ENCODE results near the gene NFIA.
"Not testable (repeated sequence)": the region's sequence is repeated elsewhere in the genome, so short reads cannot be mapped to it uniquely, and the experiment has no call there.

NFIA gene

DNA sequence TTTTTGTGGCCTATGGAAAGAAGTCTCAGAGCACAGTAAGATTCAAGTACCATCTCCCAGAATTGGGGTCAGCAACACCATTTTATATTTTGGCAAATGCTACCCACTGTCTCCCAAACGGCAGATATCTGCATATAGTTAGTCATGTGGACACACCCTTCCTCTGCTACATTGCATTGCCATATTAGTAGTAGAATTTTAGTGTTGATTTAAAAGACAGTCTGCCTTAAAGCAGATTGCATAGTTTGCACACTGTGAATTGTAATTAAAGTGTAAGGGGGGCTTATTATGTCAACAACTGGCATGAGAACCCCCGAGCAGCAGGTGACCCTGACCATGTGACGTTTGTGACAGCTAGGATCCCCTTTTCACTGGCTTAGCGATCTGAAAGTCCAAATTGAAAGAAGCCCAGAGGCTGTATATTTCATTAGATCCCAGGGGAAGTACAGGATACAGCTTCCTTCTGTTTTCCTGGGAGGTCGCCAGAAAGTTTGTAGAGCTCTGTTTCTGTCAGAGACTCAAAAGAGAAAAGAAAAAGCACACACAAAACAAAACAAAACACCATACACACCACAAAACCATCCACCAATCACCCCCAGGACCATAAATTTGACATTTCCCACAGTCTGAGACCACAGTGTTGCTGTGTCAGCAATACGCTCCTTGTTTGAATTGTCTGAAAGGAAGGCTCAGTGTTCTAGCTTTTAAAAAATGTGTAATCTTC is 172.4 kb downstream of the NFIA start:
- no peak for DNase-seq

- no peak for DNase-seq
Observed at GRCh38 chr1:61255358-61255703, 173.0 kb downstream of the NFIA start.

GRCh38 chr1:61259379-61260148 is 177.2 kb downstream of the NFIA start:
- DNase-seq: no peak

DNA sequence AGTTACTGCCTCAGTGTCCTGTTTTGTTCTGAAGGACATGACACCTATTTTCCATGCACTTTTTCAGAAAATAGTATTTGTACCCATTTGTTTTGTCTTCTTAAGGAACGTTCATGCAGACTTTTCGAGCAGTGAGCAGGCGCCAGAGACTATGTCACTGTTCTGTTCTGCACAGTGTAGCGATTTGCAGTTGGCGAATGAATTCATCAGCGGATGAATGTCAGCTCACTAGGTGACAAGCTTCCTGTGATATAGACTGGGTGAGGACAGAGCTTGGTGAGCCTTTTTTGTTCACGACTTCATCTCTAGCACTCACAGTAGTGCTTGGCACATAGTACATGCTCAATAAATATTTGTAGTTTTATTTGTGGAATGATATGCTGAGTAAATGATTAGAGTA is 177.8 kb downstream of the NFIA start:
- no peak for DNase-seq

GRCh38 chr1:61261595-61261994 is 179.2 kb downstream of the NFIA start:
- no peak for DNase-seq

- DNase-seq: no peak
Observed at GRCh38 chr1:61263905-61264824, 181.8 kb downstream of the NFIA start.

DNA sequence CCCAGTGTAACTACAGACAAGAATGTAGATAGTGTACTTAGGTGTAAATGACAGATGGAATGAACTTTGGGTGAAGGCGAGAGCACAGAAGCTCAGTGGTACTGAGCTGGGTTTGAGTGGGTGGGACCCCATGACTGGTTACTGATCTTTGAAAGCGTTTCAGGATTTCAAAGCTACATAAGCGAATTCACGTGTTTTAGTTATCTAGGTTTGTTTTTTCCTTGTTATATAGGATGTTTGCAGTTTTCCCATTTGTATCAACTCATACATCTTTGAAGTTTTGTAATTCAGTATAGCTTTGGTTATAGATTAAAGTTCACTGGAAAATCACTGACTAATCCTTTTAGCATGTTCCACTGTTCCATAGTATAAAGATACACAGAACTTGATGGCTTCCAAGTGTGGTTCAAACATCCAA is 182.5 kb downstream of the NFIA start:
- DNase-seq: no peak

DNA sequence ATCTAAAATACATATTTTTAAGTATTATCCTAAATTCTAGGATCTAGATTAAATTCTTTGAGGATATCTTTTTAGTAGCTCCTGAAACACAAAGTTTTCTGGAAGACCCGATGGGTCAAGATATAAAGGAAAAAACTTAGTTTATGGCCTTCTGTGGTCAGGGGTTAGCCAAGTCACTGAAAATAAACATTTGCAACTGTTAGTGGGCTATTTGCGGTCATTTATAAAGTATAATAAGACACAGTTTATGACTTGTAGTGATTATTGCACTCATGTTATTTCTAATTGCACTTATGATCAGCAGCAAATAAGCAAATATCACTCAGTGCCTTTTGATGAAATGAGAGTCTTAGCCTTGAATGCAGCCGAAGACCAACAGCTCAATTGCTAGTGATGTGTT is 183.3 kb downstream of the NFIA start:
- no peak for DNase-seq

GRCh38 chr1:61266738-61267137 is 184.4 kb downstream of the NFIA start:
- peak; percentile 25 for DNase-seq

GRCh38 chr1:61268546-61269240 is 186.3 kb downstream of the NFIA start:
- no peak for DNase-seq

DNA sequence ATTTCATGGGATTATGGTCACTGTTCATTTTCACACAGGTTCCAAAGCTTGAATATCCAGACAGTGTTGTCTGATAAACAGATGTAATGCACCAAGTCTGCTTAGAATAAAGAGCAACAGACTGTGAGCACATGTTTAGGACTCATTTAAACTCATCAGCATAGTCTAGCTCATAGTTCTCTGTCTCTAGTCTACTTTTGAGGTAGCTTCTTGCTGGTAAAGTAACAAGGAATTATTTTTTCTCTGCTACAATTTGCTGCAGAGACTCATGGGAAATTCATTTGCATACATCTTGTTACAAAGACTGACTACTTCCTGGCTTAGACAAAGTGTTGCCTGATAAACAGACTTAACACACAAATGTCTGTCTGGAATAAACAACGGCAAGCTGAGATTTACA is 187.2 kb downstream of the NFIA start:
- DNase-seq: no peak

GRCh38 chr1:61270107-61270506 is 187.7 kb downstream of the NFIA start:
- no peak for DNase-seq

GRCh38 chr1:61270761-61271411 is 188.5 kb downstream of the NFIA start:
- DNase-seq: peak; percentile 87

DNA sequence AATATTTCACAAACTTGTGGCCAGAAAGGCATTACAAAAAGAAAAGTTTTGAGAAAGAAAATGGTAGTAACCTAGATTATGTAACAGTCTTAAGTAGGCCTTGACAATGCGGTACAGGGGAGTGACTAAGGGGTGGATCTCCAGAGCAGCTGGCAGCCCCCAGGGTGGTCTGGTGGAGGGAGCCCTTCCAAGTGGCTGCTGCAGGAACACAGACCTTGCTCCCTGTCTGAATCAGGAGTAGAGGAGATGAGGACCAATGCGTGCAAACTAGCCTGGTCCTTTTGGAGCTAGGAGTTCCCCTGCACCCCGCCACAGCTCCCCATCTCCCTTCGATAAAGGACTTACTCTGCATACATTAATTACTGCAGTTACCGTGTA is 189.0 kb downstream of the NFIA start:
- peak; percentile 24 for DNase-seq

DNA sequence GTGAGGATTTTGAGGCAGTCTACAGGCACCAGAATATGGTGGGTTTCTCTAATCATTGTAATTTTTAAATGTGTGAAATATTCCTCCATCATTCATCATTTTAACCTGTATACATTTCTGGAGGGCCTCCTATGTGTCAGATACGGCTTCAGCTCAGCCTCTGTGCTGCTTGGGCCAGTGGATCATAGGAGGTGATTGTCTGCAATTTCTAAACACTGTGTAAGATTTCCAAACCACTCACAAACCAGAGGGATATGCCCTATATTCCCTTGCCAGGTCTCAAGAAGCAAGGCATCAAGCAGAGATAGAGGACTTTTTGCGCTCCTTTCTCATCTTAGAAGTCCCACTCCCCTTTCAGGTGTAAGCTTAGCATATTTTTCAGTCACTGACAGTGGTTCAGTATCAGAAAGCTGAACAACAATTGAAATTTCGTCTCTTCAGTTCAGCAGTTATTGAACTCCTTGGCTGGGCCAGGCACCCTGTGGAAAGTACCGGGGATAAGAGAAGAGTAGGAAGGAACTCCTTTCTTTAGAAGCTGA is 190.9 kb downstream of the NFIA start:
- no peak for DNase-seq

DNA sequence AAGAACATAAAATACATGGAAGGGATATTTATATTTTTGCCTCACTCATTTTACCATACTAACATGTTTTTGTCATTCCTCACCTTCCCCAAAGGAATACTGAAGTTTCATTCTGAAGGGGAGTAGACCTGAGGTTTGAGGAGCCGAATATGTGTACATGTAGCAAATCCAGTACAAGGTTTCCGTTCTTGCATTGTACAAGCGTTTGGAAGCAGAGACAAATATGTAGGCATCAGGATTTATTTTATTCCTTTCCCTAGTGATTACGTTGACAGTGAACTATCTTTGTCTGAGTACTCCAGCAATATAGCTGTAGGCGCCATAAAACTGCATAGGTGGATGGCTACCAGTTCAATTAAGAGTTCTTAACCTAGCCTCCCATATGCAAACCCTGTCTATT is 191.5 kb downstream of the NFIA start:
- no peak for DNase-seq

- no peak for DNase-seq
Observed at GRCh38 chr1:61274939-61275338, 192.6 kb downstream of the NFIA start.

- DNase-seq: no peak
Observed at GRCh38 chr1:61276246-61276645, 193.9 kb downstream of the NFIA start.

DNA sequence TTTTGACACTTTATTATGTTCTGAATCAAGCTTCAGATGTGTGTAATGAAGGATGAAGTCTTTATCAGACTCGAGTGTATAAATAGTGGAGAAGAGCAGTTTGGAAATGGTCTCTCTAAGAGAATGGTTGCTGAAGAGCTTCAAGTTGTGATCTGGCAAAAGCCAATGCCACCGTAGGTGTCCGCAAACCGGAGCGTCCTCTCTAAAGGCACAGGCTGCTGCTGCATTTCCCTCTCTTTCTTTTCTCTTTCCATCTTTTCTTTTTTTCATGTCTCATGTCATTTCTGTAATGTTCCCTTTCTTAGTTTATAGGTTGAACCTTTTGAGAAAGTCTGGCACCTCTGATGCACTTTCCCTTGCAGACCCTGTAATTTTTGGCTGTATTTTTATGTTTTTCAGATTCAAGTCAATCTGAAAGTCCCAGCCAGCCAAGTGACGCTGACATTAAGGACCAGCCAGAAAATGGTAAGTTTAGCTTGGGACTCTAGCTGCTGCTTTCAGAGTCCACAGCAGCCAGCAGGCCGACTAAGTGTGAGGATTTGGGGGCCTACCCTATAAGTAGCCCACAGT is 194.8 kb downstream of the NFIA start:
- no peak for DNase-seq

- not testable (repeated sequence) for DNase-seq
Observed at GRCh38 chr1:61278503-61278902, 196.1 kb downstream of the NFIA start.

DNA sequence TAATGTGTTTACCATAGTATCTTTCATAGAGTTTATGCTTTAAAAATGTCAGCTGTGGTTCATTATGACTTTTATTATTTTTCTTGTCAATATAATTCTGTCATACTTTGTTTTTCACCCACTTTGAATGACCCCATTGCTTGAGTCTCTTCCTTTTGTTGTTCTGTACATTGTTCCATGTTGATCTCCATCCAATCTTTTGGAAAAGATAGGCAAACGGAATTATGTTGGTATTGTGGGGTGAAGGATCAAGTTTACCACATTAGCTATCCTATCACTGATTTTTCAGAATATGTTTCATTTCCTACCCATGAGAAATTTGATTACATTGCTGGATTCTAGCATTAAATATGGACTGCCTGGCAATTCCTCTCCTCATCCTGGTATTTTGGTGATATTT is 196.6 kb downstream of the NFIA start:
- DNase-seq: no peak

- no peak for DNase-seq
Observed at GRCh38 chr1:61279570-61279969, 197.2 kb downstream of the NFIA start.
